ENCODE results near the gene POMP. TPM values are rescaled to one million over a fixed set of nuclear protein-coding genes. Genes with fewer than 3 reads are reported as not detected.

Gene POMP
- total RNA-seq, 1 experiment from 2014 or later = 102 TPM

- no peaks in the 10 kb centered on the region for H3K36me3 Mint-ChIP-seq (ENCODE audit: insufficient read depth in 1 of 3, low read depth in 3 of 3)
- no peaks in the 10 kb centered on the region for H3K9me3 Mint-ChIP-seq
- Histone ChIP-seq H3K9ac (ENCODE audit: extremely low read depth, insufficient read length, low read length) (no peak overlapping the region), H3K18ac (ENCODE audit: insufficient read length, low read depth, low read length) (no peak overlapping the region), H3K23me2 (ENCODE audit: insufficient read length, low read depth, low read length, poor library complexity, severe bottlenecking) (no peaks in the 10 kb centered on the region), H2AFZ (ENCODE audit: low read length) (no peak overlapping the region), H4K91ac (ENCODE audit: insufficient read length, low read depth, low read length) (no peak overlapping the region), H2BK120ac (ENCODE audit: low read depth, low read length, poor library complexity, severe bottlenecking) (no peak overlapping the region), H3K23ac (ENCODE audit: insufficient read length, low read depth, low read length) (no peak overlapping the region), H3T11ph (ENCODE audit: low read length) (no peak overlapping the region), H2BK12ac (ENCODE audit: insufficient read length, low read depth, low read length) (no peak overlapping the region), H3K79me1 (ENCODE audit: insufficient read depth, low read depth, low read length, poor library complexity, severe bottlenecking) (no peaks in the 10 kb centered on the region), H3K27me3 (ENCODE audit: insufficient read depth, low read length) (no peaks in the 10 kb centered on the region), H2AK5ac (ENCODE audit: insufficient read length, low read length) (no peak overlapping the region), H4K8ac (replicated peaks; ENCODE audit: insufficient read length, low read depth, low read length) (no peak overlapping the region), H4K5ac (ENCODE audit: insufficient read length, low read depth, low read length) (no peak overlapping the region), H2BK5ac (ENCODE audit: insufficient read length, low read length) (no peak overlapping the region), H3K79me2 (ENCODE audit: insufficient read depth, low read length) (no peaks in the 10 kb centered on the region), H3K14ac (ENCODE audit: insufficient read depth, low read length) (no peak overlapping the region), H3K9me3 (ENCODE audit: control insufficient read depth, low read depth, low read length) (no peaks in the 10 kb centered on the region), H4K20me1 (ENCODE audit: control insufficient read depth, insufficient read depth, insufficient read length) (no peaks in the 10 kb centered on the region), H2BK20ac (ENCODE audit: low read depth, low read length, poor library complexity, severe bottlenecking) (no peak overlapping the region), H3K56ac (ENCODE audit: insufficient read length, low read depth, low read length) (no peak overlapping the region), H3K4me2 (ENCODE audit: insufficient read depth, insufficient read length, low read length) (no peak overlapping the region), H3K4me1 (ENCODE audit: insufficient read depth, low read length) (no peaks in the 10 kb centered on the region; the same call in 1 of the 2 replicates), H2BK15ac (ENCODE audit: low read depth, low read length) (no peak overlapping the region), H3K27ac (ENCODE audit: insufficient read length, low read depth, low read length) (no peak overlapping the region), H3K4ac (ENCODE audit: low read depth, low read length) (no peak overlapping the region)
- peaks cover 7% of the 10 kb centered on the region for H3K27me3 Mint-ChIP-seq (ENCODE audit: low read depth)
- H3K4me1 Mint-ChIP-seq = peaks cover 0 to 4% of the 10 kb centered on the region in 2 experiments; a peak in 1 of 4 replicates
- TF ChIP-seq CTCF (conservative IDR thresholded peaks at IDR 0.05) = no peak
- no peak for DNase-seq
- no peak overlapping the region for H3K4me3 Mint-ChIP-seq
- no peak overlapping the region for H3K27ac Mint-ChIP-seq
- WGBS (ENCODE audit: extremely low coverage, insufficient read length, low lambda C conversion rate) = no CpG with 5 or more reads among the region's 2 CpGs
Observed at GRCh38 chr13:28615916-28616446, 42.9 kb upstream of the POMP start.

Data from H9 (cell line).